ENCODE measurements around the gene HAGHL. TPM values are rescaled to one million over a fixed set of nuclear protein-coding genes. Genes with fewer than 3 reads are reported as not detected.

HAGHL gene
- total and polyA plus RNA-seq, 4 donors: 0.25 to 1.1 (median 0.49) TPM

GRCh38 chr16:759110-759910 is 32.4 kb downstream of the HAGHL start:
- TF ChIP-seq, protein P1, sequence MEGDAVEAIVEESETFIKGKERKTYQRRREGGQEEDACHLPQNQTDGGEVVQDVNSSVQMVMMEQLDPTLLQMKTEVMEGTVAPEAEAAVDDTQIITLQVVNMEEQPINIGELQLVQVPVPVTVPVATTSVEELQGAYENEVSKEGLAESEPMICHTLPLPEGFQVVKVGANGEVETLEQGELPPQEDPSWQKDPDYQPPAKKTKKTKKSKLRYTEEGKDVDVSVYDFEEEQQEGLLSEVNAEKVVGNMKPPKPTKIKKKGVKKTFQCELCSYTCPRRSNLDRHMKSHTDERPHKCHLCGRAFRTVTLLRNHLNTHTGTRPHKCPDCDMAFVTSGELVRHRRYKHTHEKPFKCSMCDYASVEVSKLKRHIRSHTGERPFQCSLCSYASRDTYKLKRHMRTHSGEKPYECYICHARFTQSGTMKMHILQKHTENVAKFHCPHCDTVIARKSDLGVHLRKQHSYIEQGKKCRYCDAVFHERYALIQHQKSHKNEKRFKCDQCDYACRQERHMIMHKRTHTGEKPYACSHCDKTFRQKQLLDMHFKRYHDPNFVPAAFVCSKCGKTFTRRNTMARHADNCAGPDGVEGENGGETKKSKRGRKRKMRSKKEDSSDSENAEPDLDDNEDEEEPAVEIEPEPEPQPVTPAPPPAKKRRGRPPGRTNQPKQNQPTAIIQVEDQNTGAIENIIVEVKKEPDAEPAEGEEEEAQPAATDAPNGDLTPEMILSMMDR (IDR thresholded peaks at IDR 0.05; ENCODE audit: low read depth, low read length, missing input control): no peak
- TF ChIP-seq JUND (IDR thresholded peaks at IDR 0.05): no peak
- TF ChIP-seq FOXA2 (IDR thresholded peaks at IDR 0.05): no peak
- no peak for TF ChIP-seq EGR1 (IDR thresholded peaks at IDR 0.05; ENCODE audit: low read depth in 2 of 2)
- TF ChIP-seq HNF4A (conservative IDR thresholded peaks at IDR 0.05): no peak
- TF ChIP-seq FOXA1 (IDR thresholded peaks at IDR 0.05): no peak
- no peak for TF ChIP-seq RXRA (IDR thresholded peaks at IDR 0.05)
- TF ChIP-seq NR2F2 (IDR thresholded peaks at IDR 0.05): no peak
- no peak for TF ChIP-seq ZBTB33 (IDR thresholded peaks at IDR 0.05)
- TF ChIP-seq, protein P2, sequence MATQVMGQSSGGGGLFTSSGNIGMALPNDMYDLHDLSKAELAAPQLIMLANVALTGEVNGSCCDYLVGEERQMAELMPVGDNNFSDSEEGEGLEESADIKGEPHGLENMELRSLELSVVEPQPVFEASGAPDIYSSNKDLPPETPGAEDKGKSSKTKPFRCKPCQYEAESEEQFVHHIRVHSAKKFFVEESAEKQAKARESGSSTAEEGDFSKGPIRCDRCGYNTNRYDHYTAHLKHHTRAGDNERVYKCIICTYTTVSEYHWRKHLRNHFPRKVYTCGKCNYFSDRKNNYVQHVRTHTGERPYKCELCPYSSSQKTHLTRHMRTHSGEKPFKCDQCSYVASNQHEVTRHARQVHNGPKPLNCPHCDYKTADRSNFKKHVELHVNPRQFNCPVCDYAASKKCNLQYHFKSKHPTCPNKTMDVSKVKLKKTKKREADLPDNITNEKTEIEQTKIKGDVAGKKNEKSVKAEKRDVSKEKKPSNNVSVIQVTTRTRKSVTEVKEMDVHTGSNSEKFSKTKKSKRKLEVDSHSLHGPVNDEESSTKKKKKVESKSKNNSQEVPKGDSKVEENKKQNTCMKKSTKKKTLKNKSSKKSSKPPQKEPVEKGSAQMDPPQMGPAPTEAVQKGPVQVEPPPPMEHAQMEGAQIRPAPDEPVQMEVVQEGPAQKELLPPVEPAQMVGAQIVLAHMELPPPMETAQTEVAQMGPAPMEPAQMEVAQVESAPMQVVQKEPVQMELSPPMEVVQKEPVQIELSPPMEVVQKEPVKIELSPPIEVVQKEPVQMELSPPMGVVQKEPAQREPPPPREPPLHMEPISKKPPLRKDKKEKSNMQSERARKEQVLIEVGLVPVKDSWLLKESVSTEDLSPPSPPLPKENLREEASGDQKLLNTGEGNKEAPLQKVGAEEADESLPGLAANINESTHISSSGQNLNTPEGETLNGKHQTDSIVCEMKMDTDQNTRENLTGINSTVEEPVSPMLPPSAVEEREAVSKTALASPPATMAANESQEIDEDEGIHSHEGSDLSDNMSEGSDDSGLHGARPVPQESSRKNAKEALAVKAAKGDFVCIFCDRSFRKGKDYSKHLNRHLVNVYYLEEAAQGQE (IDR thresholded peaks at IDR 0.05): no peak
- no peak for TF ChIP-seq RAD21 (IDR thresholded peaks at IDR 0.05)
- TF ChIP-seq GABPA (IDR thresholded peaks at IDR 0.05 in 1 of 2, conservative IDR thresholded peaks at IDR 0.05 in 1 of 2): no peak
- TF ChIP-seq SP1 (IDR thresholded peaks at IDR 0.05): no peak
- no peak for TF ChIP-seq TAF1 (conservative IDR thresholded peaks at IDR 0.05)
- TF ChIP-seq YY1 (IDR thresholded peaks at IDR 0.05): no peak
- TF ChIP-seq ATF3 (IDR thresholded peaks at IDR 0.05): no peak
- TF ChIP-seq HNF4G (IDR thresholded peaks at IDR 0.05): no peak
- TF ChIP-seq MAX (IDR thresholded peaks at IDR 0.05): no peak
- Histone ChIP-seq H3K9ac (ENCODE audit: low read depth in 1 of 2, low read length in 2 of 2) (no peak overlapping the region), H3K4me1 (ENCODE audit: control insufficient read depth in 4 of 4, insufficient read depth in 4 of 4, low read length in 3 of 4) (peaks cover 0 to 1% (median 0%) of the 10 kb centered on the region in 4 donors), H3K27me3 (ENCODE audit: control insufficient read depth in 4 of 4, insufficient read depth in 4 of 4, low read length in 3 of 4) (no peaks in the 10 kb centered on the region), H3K27ac (ENCODE audit: low read depth in 1 of 2, low read length in 2 of 2) (no peak overlapping the region), H3K9me3 (ENCODE audit: control insufficient read depth in 4 of 4, low read length in 3 of 4) (peaks cover 0 to 5% (median 0%) of the 10 kb centered on the region in 4 donors), H3K4me3 (ENCODE audit: low read depth in 1 of 3, low read length in 3 of 3) (no peak overlapping the region), H3K36me3 (ENCODE audit: control insufficient read depth in 4 of 4, insufficient read depth in 3 of 4, low read depth in 1 of 4, low read length in 3 of 4) (no peaks in the 10 kb centered on the region)
- no peak for DNase-seq (ENCODE audit: low spot score)
- WGBS: 78% methylated on average over 34 of the region's 34 CpGs

Measured in liver (tissue), 9 donors.